Vagina (tissue), 2 donors: ENCODE data around the gene FMN2.

ENCODE experiments used
- POLR2A ChIP-seq, 2 donors: fragments of 450-650 bp; IDR thresholded peaks; one replicate each; pipeline ENCODE4 v1.6.1; 2017; ENCODE audit warnings: antibody characterized with exemption in 2 of 2, mild to moderate bottlenecking in 2 of 2, moderate library complexity in 2 of 2
- POLR2AphosphoS5 ChIP-seq, 2 donors: sonication (generic); formaldehyde crosslinking; IDR thresholded peaks; one replicate each; pipeline ENCODE4 v1.9.0; 2017; ENCODE audit warnings: antibody characterized with exemption in 2 of 2, mild to moderate bottlenecking in 2 of 2, low read depth in 1 of 2; ENCODE audit not compliant: insufficient read depth in 1 of 2

DNA sequence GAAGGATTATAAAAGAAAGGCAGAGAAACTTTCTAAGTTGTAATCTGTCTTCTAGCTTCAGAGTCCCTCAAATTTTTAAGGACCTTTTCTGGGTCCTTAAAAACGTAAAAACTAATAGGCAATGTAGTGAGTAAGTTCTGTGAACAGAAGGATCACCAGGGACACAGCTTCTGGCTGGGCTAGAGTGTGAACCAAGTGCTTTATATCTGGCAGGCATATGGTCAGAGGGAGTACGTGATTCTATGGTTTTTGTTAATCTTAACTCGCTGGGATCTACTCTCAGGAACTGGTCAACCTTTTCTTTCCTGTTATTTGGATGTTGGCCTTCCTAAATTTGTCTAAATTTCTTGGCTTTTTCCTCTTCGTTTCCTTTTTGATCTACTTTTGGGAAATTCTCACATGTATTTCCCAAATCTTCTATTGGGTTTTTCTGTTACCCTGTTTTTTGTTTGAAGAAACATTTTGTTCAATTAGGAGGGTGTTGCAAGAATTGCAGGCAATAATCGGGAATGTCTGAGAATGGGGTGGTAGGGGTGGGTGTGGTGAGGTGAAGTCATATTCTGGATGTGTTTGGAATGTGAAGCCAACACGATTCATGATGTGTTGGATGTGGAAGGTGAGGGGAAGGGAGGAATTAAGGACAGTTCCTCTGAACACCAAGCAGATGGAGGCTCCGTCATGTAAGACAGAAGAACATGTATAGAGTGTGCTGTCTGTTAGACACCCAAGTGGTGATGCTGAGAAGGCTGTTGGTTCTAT is 193.2 kb downstream of the FMN2 start:
- TF ChIP-seq POLR2AphosphoS5 (IDR thresholded peaks at IDR 0.05; ENCODE audit: insufficient read depth in 1 of 2, low read depth in 1 of 2) (no peak), POLR2A (IDR thresholded peaks at IDR 0.05) (no peak)
